Loucy (cell line): Measurements from ENCODE around the gene CDS2.

Source experiments
- H2AFZ ChIP-seq: fragments of 200-600 bp; sonication (generic); 2 replicates; pipeline ENCODE4 v1.6.0; 2016; ENCODE audit warnings: antibody characterized with exemption, mild to moderate bottlenecking, low read length, moderate library complexity
- H3F3A ChIP-seq: fragments of 200-600 bp; 2 replicates; pipeline ENCODE4 v1.6.0; 2016; ENCODE audit warnings: antibody characterized with exemption, low read depth, mild to moderate bottlenecking
- H3K27me3 ChIP-seq: fragments of 200-600 bp; sonication (generic); 2 replicates; pipeline ENCODE4 v1.6.1; 2014; ENCODE audit warnings: low read length, mild to moderate bottlenecking; ENCODE audit not compliant: insufficient read depth, poor library complexity, severe bottlenecking
- H3K36me3 ChIP-seq: fragments of 200-600 bp; sonication (generic); 2 replicates; pipeline ENCODE4 v1.6.1; 2016; ENCODE audit warnings: low read length; ENCODE audit not compliant: insufficient read depth
- H3K4me1 ChIP-seq: fragments of 200-600 bp; sonication (generic); 2 replicates; pipeline ENCODE4 v1.5.1; 2014; ENCODE audit warnings: low read length, mild to moderate bottlenecking; ENCODE audit not compliant: insufficient read depth, poor library complexity, severe bottlenecking
- H3K4me2 ChIP-seq: fragments of 200-600 bp; sonication (generic); 2 replicates; pipeline ENCODE4 v1.6.0; 2014; ENCODE audit warnings: antibody characterized with exemption, low read length, low read depth, mild to moderate bottlenecking; ENCODE audit not compliant: poor library complexity, severe bottlenecking
- H3K4me3 ChIP-seq: fragments of 200-600 bp; sonication (generic); 2 replicates; pipeline ENCODE4 v1.5.1; 2014; ENCODE audit warnings: low read length, mild to moderate bottlenecking, mixed read lengths; ENCODE audit not compliant: poor library complexity, severe bottlenecking
- H3K79me2 ChIP-seq: fragments of 200-600 bp; sonication (generic); 2 replicates; pipeline ENCODE4 v1.6.1; 2014; ENCODE audit warnings: low read length; ENCODE audit not compliant: insufficient read depth
- H3K9ac ChIP-seq: fragments of 200-600 bp; sonication (generic); 2 replicates; pipeline ENCODE4 v1.6.0; 2014; ENCODE audit warnings: mild to moderate bottlenecking, low read depth, low read length, moderate library complexity; ENCODE audit not compliant: poor library complexity, severe bottlenecking
- H3K9me2 ChIP-seq: fragments of 200-600 bp; sonication (generic); replicated peaks from 2 replicates; pipeline ENCODE4 v1.6.1; 2016; ENCODE audit warnings: low read depth, low read length, mixed read lengths
- H3K9me3 ChIP-seq: fragments of 200-600 bp; sonication (generic); 2 replicates; pipeline ENCODE4 v1.6.1; 2014; ENCODE audit warnings: mild to moderate bottlenecking, antibody characterized with exemption, low read length, low read depth; ENCODE audit not compliant: insufficient read depth
- H4K20me1 ChIP-seq: fragments of 200-600 bp; sonication (generic); 2 replicates; pipeline ENCODE4 v1.6.0; 2014; ENCODE audit warnings: antibody characterized with exemption, low read length, mild to moderate bottlenecking; ENCODE audit not compliant: insufficient read depth, poor library complexity, severe bottlenecking
- EZH2phosphoT487 ChIP-seq: fragments of 200-600 bp; IDR thresholded peaks from 2 replicates; pipeline ENCODE4 v1.6.1; 2018; ENCODE audit warnings: antibody characterized with exemption, mild to moderate bottlenecking, moderate library complexity, borderline replicate concordance
- TF ChIP-seq, protein P1 (sequence below): fragments of 200-600 bp; sonication (generic); conservative IDR thresholded peaks from 2 replicates; pipeline ENCODE4 v1.5.1; 2014; ENCODE audit warnings: mild to moderate bottlenecking, antibody characterized with exemption, low read length

CDS2 gene

DNA sequence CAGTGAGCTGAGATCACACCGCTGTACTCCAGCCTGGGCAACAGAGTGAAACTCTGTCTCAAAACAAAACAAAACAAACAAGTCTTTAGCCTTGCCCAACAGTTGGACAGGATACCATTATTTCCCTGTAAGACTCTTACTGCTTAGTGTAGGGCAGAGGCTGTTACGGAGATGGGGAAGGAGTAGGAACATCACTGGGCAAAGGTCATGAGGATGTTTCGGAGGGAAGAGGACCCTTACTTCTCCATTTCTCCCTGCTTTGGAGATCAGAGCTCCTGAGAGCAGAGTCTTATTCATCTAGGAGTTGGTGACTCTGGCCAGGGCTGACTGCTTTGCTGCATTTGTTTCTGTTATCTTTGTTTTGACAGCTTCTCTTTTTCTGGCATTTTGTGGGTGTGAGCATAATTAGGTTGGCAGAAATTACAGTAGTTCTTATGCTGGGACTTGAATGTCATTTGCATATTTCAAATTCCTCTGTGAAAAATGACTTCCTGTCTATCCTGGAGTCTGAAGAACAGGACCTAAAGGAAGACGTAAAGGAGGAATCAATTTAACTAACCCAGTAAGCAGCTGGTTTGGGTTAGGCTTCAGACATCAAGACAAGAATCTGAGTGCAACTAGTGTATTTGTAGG is 89.0 kb downstream of the CDS2 start:
- H3K79me2 ChIP-seq = no peaks in the 10 kb centered on the region
- H4K20me1 ChIP-seq = no peaks in the 10 kb centered on the region
- no peak overlapping the region for H2AFZ ChIP-seq
- no peaks in the 10 kb centered on the region for H3K27me3 ChIP-seq
- H3K4me2 ChIP-seq = no peak overlapping the region
- H3K9me3 ChIP-seq = no peaks in the 10 kb centered on the region
- no peaks in the 10 kb centered on the region for H3F3A ChIP-seq
- no peak for TF ChIP-seq EZH2phosphoT487
- TF ChIP-seq, protein P1, sequence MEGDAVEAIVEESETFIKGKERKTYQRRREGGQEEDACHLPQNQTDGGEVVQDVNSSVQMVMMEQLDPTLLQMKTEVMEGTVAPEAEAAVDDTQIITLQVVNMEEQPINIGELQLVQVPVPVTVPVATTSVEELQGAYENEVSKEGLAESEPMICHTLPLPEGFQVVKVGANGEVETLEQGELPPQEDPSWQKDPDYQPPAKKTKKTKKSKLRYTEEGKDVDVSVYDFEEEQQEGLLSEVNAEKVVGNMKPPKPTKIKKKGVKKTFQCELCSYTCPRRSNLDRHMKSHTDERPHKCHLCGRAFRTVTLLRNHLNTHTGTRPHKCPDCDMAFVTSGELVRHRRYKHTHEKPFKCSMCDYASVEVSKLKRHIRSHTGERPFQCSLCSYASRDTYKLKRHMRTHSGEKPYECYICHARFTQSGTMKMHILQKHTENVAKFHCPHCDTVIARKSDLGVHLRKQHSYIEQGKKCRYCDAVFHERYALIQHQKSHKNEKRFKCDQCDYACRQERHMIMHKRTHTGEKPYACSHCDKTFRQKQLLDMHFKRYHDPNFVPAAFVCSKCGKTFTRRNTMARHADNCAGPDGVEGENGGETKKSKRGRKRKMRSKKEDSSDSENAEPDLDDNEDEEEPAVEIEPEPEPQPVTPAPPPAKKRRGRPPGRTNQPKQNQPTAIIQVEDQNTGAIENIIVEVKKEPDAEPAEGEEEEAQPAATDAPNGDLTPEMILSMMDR = no peak
- H3K9me2 ChIP-seq = no peaks in the 10 kb centered on the region
- H3K9ac ChIP-seq = no peak overlapping the region
- H3K4me1 ChIP-seq = no peaks in the 10 kb centered on the region
- H3K4me3 ChIP-seq = no peak overlapping the region
- no peaks in the 10 kb centered on the region for H3K36me3 ChIP-seq

DNA sequence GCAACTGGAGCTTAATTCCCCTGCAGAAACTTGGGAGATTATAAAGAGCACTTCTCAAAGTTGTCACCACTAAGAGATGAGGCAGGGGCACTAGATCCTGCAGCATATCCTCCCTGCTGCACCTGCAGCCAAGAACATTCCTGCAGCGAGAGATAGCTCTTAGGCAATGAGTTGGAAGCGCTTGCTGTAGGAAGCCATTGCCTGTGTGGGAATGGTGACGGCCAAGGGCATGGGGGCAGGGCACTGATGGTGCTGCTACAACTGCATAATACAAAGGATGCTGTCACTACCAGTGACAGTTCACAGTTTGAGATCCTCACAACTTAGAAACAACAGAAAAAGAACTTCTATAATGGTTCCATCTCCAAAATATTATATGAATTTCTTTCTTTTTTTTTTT is 89.9 kb downstream of the CDS2 start:
- no peaks in the 10 kb centered on the region for H3K4me1 ChIP-seq
- H3K9me2 ChIP-seq = no peaks in the 10 kb centered on the region
- no peak overlapping the region for H3K9ac ChIP-seq
- H3K79me2 ChIP-seq = no peaks in the 10 kb centered on the region
- TF ChIP-seq EZH2phosphoT487 = no peak
- TF ChIP-seq, protein P1 = no peak
- H2AFZ ChIP-seq = no peak overlapping the region
- H3K36me3 ChIP-seq = no peaks in the 10 kb centered on the region
- no peaks in the 10 kb centered on the region for H4K20me1 ChIP-seq
- H3K4me3 ChIP-seq = no peak overlapping the region
- H3K9me3 ChIP-seq = no peaks in the 10 kb centered on the region
- H3K27me3 ChIP-seq = no peaks in the 10 kb centered on the region
- no peak overlapping the region for H3K4me2 ChIP-seq
- H3F3A ChIP-seq = no peaks in the 10 kb centered on the region

DNA sequence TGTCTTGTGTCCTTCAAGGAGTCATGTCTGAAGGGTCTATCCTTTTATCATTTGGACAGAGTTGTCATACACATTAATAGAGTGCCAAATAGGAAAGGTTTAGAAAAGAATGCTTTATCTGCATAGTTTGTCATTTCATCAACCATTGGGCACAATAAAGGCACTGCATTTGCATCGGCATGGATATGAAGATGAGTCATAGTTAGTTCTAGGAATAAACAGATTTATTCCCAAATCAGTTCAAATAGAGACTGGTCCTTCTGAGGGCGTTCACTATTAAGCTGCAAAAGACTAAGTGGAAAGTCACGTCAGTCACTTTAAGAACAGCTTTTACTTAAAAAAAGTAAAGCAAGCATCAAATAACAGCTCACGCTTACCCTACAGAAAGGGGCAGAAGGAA is 90.8 kb downstream of the CDS2 start:
- Histone ChIP-seq H3K9me3 (no peaks in the 10 kb centered on the region), H3K4me2 (no peak overlapping the region), H3K4me1 (no peaks in the 10 kb centered on the region), H3K36me3 (no peaks in the 10 kb centered on the region), H3K79me2 (no peaks in the 10 kb centered on the region), H3K9me2 (no peaks in the 10 kb centered on the region), H2AFZ (no peak overlapping the region), H3K9ac (no peak overlapping the region), H3K27me3 (no peaks in the 10 kb centered on the region), H3K4me3 (no peak overlapping the region), H3F3A (no peaks in the 10 kb centered on the region), H4K20me1 (no peaks in the 10 kb centered on the region)
- TF ChIP-seq, protein P1 = no peak
- TF ChIP-seq EZH2phosphoT487 = no peak
